ENCODE results near the gene LCOR.
"Not testable (repeated sequence)": the region's sequence is repeated elsewhere in the genome, so short reads cannot be mapped to it uniquely, and the experiment has no call there.

LCOR gene

DNA sequence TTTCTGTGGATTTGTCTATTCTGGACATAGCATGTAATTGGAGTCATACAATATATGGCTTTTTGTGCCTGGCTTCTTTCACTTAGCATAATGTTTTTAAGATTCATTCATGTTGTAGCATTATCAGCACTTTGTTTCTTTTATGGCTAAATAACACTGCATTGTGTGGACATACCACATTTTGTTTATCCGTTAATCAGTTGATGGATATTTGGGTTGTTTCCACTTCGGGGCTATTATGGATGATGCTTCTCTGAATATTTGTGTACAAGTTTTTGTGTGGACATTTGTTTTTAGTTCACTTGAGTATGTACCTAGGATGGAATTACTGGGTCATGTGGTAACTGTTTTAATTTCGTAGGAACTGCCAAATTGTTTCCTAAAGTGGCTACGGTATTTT lies 6.4 kb downstream of the LCOR start:
- DNase-seq (ENCODE audit: insufficient read length, low spot score) = no peak
- peak; percentile 79 for FAIRE-seq
- TF ChIP-seq CTCF (IDR thresholded peaks at IDR 0.05; ENCODE audit: insufficient read depth, missing control alignments) = no peak

GRCh38 chr10:96840841-96841518 lies 8.9 kb downstream of the LCOR start:
- no peak for DNase-seq (ENCODE audit: insufficient read length, low spot score)
- no peak for TF ChIP-seq CTCF (IDR thresholded peaks at IDR 0.05; ENCODE audit: insufficient read depth, missing control alignments)
- FAIRE-seq = no peak

DNA sequence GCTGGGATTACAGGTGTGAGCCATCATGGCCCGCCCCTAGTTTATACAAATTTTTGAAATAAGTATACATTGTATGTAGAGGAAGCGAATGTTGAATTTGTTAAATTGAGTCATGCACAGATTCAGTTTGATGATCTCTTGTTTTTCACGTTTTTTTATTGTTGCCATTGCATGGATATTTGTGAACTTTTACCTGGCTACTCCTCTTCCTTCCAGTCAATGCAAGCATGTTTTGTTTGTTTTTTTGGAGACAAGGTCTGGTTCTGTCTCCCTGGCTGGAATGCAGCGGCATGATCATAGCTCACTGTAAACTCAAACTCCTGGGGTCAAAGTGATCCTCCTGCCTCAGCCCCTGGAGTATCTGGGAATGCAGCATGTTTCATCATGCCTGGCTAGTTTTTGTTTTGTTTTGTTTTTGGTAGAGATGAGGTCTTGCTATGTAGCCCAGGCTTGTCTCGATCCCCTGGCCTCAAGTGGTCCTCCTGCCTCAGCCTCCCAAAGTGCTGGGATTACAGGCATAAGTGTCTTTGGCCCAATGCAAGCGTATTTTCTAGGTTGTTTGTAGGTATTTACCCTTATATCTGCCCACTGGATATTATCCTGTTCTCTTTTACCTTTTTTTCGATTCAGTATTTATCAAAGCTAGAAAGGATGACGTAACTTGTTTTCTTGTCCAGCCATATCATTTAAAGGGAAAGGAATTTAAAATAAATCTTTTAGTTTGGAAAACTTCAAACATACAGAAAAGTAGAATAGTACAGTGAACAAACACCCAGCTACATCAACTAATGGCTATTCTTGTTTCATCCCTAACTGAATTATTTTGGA lies 11.0 kb downstream of the LCOR start:
- DNase-seq (ENCODE audit: insufficient read length, low spot score) (no peak), FAIRE-seq (no peak)
- TF ChIP-seq CTCF (IDR thresholded peaks at IDR 0.05; ENCODE audit: insufficient read depth, missing control alignments) = no peak

DNA sequence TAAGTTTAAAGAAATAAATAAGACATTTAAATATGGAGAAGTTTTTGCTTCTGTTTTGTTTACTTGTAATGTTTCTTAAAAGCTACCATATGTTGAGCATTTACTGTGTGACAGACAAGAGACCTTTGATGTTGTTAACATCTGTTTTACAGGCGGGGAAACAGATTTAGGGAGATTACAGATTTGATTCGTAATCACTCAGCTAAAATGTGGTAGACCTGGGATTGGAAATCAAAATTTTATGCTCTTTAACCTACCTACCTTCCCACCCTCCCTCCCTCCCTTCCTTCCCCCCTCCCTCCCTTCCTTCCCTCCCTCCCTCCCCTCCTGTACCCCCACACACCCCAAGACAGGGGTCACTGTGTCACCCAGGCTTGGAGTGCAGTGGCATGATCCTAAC lies 11.7 kb downstream of the LCOR start:
- FAIRE-seq (no peak), DNase-seq (ENCODE audit: insufficient read length, low spot score) (no peak)
- no peak for TF ChIP-seq CTCF (IDR thresholded peaks at IDR 0.05; ENCODE audit: insufficient read depth, missing control alignments)

DNA sequence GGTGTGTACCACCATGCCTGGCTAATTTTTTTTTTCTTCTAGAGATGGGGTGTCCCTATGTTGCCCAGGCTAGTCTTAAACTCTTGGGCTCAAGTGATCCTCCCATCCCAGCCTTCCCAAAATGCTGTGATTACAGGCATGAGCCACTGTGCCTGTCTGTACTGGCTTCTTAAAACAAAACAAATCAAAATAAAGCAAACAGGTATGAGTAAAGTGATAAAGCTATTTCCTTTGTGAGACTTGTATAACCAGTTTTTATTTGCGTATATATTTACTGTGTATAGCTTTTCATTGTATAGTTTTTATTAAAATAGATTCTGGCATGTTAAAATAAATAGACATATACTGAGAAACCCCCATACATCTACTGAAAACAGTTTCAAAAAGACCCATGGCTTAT lies 14.3 kb downstream of the LCOR start:
- no peak for TF ChIP-seq CTCF (IDR thresholded peaks at IDR 0.05; ENCODE audit: insufficient read depth, missing control alignments)
- no peak for DNase-seq (ENCODE audit: insufficient read length, low spot score)
- no peak for FAIRE-seq

DNA sequence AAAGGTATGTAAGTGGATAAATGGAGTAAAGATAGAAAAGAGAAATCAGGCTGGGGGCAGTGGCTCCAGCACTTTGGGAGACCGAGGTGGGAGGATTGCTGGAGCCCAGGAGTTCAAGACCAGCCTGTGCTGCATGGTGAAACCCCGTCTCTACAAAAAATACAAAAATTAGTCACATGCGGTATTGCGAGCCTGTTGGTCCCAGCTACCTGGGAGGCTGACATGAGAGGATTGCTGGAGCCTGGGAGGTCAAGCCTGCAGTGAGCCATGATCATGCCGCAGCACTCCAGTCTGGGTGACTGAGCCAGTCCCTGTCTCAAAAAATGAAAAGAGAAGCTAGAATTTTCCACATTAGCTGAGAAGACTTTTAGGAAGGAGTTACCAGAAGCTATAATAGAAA lies 14.8 kb downstream of the LCOR start:
- no peak for FAIRE-seq
- no peak for DNase-seq (ENCODE audit: insufficient read length, low spot score)
- TF ChIP-seq CTCF (IDR thresholded peaks at IDR 0.05; ENCODE audit: insufficient read depth, missing control alignments) = no peak

- not testable (repeated sequence) for DNase-seq (ENCODE audit: insufficient read length, low spot score); FAIRE-seq
These were observed 15.3 kb downstream of the LCOR start for GRCh38 chr10:96847356-96847755.

All from D721Med (cell line).